Measurements from ENCODE around the gene PDE4DIP. TPM values are rescaled to one million over a fixed set of nuclear protein-coding genes. Genes with fewer than 3 reads are reported as not detected.
"Not testable (repeated sequence)": the region's sequence is repeated elsewhere in the genome, so short reads cannot be mapped to it uniquely, and the experiment has no call there.

The PDE4DIP gene
- total RNA-seq, 1 donor from 2014 or later: 605 TPM

DNA sequence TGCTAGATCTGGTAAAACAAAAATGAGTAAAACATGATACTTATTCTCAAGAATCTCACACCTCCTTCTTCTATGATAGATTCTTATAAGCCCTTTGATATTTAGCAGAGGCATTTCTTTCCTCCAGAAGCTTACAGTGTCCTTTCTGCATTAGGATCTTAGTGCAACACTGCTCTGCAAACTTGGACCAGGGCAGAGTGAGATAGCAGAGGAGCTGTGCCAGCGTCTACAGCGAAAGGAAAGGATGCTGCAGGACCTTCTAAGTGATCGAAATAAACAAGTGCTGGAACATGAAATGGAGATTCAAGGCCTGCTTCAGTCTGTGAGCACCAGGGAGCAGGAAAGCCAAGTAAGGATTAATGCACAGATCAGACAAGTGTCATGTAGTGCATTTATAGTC is 124.5 kb downstream of the PDE4DIP start:
- H3K36me3 ChIP-seq (ENCODE audit: control insufficient read depth in 3 of 3, insufficient read depth in 3 of 3, low read length in 3 of 3): not testable (repeated sequence)

DNA sequence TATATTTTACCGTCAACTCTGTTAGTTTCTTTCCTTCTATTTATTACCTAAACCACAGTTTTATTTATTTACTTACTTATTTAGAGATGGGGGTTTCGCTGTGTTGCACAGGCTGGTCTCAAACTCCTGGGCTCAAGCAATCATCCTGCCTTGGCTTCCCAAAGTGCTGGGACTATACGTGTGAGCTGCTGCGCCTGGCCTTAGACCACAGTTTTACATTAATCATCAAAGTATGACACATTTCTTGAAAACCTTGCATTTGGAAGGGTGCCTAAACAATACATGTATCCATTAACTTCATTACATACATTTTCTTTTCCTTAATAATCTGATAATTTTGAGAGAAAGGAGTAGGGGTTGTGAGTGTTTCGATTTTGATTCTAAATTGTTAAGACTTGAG is 124.9 kb downstream of the PDE4DIP start:
- not testable (repeated sequence) for H3K27ac ChIP-seq (ENCODE audit: low read depth, low read length); H3K9ac ChIP-seq (ENCODE audit: low read depth in 1 of 3, low read length in 3 of 3); H3K4me1 ChIP-seq (ENCODE audit: control insufficient read depth in 3 of 3, insufficient read depth in 3 of 3, low read length in 3 of 3); H3K27me3 ChIP-seq (ENCODE audit: control insufficient read depth in 3 of 3, insufficient read depth in 3 of 3, low read length in 3 of 3); H3K4me3 ChIP-seq (ENCODE audit: low read length in 3 of 3); H3K9me3 ChIP-seq (ENCODE audit: control insufficient read depth in 3 of 3, low read length in 3 of 3); H3K36me3 ChIP-seq (ENCODE audit: control insufficient read depth in 3 of 3, insufficient read depth in 3 of 3, low read length in 3 of 3)

More for the DNA sequence above, 124.5 kb downstream of the PDE4DIP start:
- H3K9ac ChIP-seq (ENCODE audit: low read depth in 1 of 3, low read length in 3 of 3); H3K4me3 ChIP-seq (ENCODE audit: low read length in 3 of 3); H3K9me3 ChIP-seq (ENCODE audit: control insufficient read depth in 3 of 3, low read length in 3 of 3); H3K27ac ChIP-seq (ENCODE audit: low read depth, low read length); H3K27me3 ChIP-seq (ENCODE audit: control insufficient read depth in 3 of 3, insufficient read depth in 3 of 3, low read length in 3 of 3); H3K4me1 ChIP-seq (ENCODE audit: control insufficient read depth in 3 of 3, insufficient read depth in 3 of 3, low read length in 3 of 3): not testable (repeated sequence)

GRCh38 chr1:148975453-148975852 is 131.2 kb downstream of the PDE4DIP start:
- peaks cover 15 to 28% (median 28%) of the 10 kb centered on the region in 3 donors for H3K36me3 ChIP-seq (ENCODE audit: control insufficient read depth in 3 of 3, insufficient read depth in 3 of 3, low read length in 3 of 3)
- not testable (repeated sequence) for H3K27ac ChIP-seq (ENCODE audit: low read depth, low read length); H3K9ac ChIP-seq (ENCODE audit: low read depth in 1 of 3, low read length in 3 of 3); H3K4me3 ChIP-seq (ENCODE audit: low read length in 3 of 3); H3K4me1 ChIP-seq (ENCODE audit: control insufficient read depth in 3 of 3, insufficient read depth in 3 of 3, low read length in 3 of 3); H3K27me3 ChIP-seq (ENCODE audit: control insufficient read depth in 3 of 3, insufficient read depth in 3 of 3, low read length in 3 of 3); H3K9me3 ChIP-seq (ENCODE audit: control insufficient read depth in 3 of 3, low read length in 3 of 3)

DNA sequence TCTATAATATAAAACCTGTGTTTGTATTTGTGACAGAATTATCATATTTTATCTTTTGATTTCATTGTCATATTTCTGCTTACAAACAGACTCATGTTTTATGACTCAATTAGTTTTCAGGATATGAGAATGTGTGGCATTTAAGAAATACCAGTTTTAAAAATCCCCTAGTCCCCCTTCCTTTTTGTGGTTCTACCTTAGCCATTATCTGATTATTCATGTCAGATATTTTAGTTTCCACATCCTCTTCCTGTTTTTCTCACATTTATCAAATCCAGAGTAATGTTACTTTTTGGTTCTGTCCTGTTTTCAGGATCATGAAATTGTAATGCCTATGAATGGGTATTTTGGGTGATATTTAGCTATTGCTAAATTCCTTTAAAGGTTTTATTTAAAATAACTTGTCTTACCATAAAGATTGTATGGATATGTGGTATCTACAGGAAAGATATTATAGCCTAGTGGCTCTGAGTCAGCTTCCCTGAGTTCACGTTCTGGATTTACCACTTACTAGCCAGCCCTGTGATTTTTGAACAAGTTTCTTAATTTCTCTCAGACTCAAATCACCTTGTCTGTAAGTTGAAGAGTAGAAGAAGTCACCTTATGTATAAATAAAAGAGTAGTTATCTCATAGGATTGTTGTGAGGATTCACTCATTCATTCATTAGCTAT is 131.8 kb downstream of the PDE4DIP start:
- H3K4me1 ChIP-seq (ENCODE audit: control insufficient read depth in 3 of 3, insufficient read depth in 3 of 3, low read length in 3 of 3); H3K27me3 ChIP-seq (ENCODE audit: control insufficient read depth in 3 of 3, insufficient read depth in 3 of 3, low read length in 3 of 3); H3K27ac ChIP-seq (ENCODE audit: low read depth, low read length); H3K9me3 ChIP-seq (ENCODE audit: control insufficient read depth in 3 of 3, low read length in 3 of 3); H3K9ac ChIP-seq (ENCODE audit: low read depth in 1 of 3, low read length in 3 of 3); H3K4me3 ChIP-seq (ENCODE audit: low read length in 3 of 3): not testable (repeated sequence)
- H3K36me3 ChIP-seq (ENCODE audit: control insufficient read depth in 3 of 3, insufficient read depth in 3 of 3, low read length in 3 of 3): peaks cover 18 to 31% (median 29%) of the 10 kb centered on the region in 3 donors

DNA sequence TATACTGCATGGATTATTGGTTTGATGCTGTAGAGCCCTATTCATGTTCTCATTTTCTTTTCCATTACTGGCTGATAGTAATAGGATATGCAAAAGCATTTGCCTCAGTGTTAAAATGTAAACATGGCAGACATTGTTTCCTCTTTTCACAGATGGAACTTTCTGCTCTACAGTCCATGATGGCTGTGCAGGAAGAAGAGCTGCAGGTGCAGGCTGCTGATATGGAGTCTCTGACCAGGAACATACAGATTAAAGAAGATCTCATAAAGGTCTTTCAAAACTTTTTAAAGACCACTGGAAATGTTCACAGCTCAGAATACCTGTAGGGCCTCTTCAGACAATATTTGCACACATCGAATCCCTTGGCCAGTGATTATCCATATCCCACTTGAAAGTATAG is 133.6 kb downstream of the PDE4DIP start:
- not testable (repeated sequence) for H3K9me3 ChIP-seq (ENCODE audit: control insufficient read depth in 3 of 3, low read length in 3 of 3); H3K4me3 ChIP-seq (ENCODE audit: low read length in 3 of 3); H3K9ac ChIP-seq (ENCODE audit: low read depth in 1 of 3, low read length in 3 of 3); H3K27ac ChIP-seq (ENCODE audit: low read depth, low read length); H3K27me3 ChIP-seq (ENCODE audit: control insufficient read depth in 3 of 3, insufficient read depth in 3 of 3, low read length in 3 of 3); H3K4me1 ChIP-seq (ENCODE audit: control insufficient read depth in 3 of 3, insufficient read depth in 3 of 3, low read length in 3 of 3)
- peaks cover 27 to 46% (median 45%) of the 10 kb centered on the region in 3 donors for H3K36me3 ChIP-seq (ENCODE audit: control insufficient read depth in 3 of 3, insufficient read depth in 3 of 3, low read length in 3 of 3)

GRCh38 chr1:148989378-148989777 is 145.2 kb downstream of the PDE4DIP start:
- H3K27me3 ChIP-seq (ENCODE audit: control insufficient read depth in 3 of 3, insufficient read depth in 3 of 3, low read length in 3 of 3); H3K27ac ChIP-seq (ENCODE audit: low read depth, low read length); H3K4me1 ChIP-seq (ENCODE audit: control insufficient read depth in 3 of 3, insufficient read depth in 3 of 3, low read length in 3 of 3); H3K9me3 ChIP-seq (ENCODE audit: control insufficient read depth in 3 of 3, low read length in 3 of 3); H3K36me3 ChIP-seq (ENCODE audit: control insufficient read depth in 3 of 3, insufficient read depth in 3 of 3, low read length in 3 of 3); H3K9ac ChIP-seq (ENCODE audit: low read depth in 1 of 3, low read length in 3 of 3); H3K4me3 ChIP-seq (ENCODE audit: low read length in 3 of 3): not testable (repeated sequence)

GRCh38 chr1:148990233-148990788 is 146.1 kb downstream of the PDE4DIP start:
- not testable (repeated sequence) for H3K4me1 ChIP-seq (ENCODE audit: control insufficient read depth in 3 of 3, insufficient read depth in 3 of 3, low read length in 3 of 3); H3K27me3 ChIP-seq (ENCODE audit: control insufficient read depth in 3 of 3, insufficient read depth in 3 of 3, low read length in 3 of 3); H3K9me3 ChIP-seq (ENCODE audit: control insufficient read depth in 3 of 3, low read length in 3 of 3); H3K4me3 ChIP-seq (ENCODE audit: low read length in 3 of 3); H3K27ac ChIP-seq (ENCODE audit: low read depth, low read length); H3K36me3 ChIP-seq (ENCODE audit: control insufficient read depth in 3 of 3, insufficient read depth in 3 of 3, low read length in 3 of 3); H3K9ac ChIP-seq (ENCODE audit: low read depth in 1 of 3, low read length in 3 of 3)

GRCh38 chr1:148991818-148992217 is 147.6 kb downstream of the PDE4DIP start:
- H3K4me1 ChIP-seq (ENCODE audit: control insufficient read depth in 3 of 3, insufficient read depth in 3 of 3, low read length in 3 of 3); H3K36me3 ChIP-seq (ENCODE audit: control insufficient read depth in 3 of 3, insufficient read depth in 3 of 3, low read length in 3 of 3); H3K9me3 ChIP-seq (ENCODE audit: control insufficient read depth in 3 of 3, low read length in 3 of 3); H3K27me3 ChIP-seq (ENCODE audit: control insufficient read depth in 3 of 3, insufficient read depth in 3 of 3, low read length in 3 of 3); H3K9ac ChIP-seq (ENCODE audit: low read depth in 1 of 3, low read length in 3 of 3); H3K27ac ChIP-seq (ENCODE audit: low read depth, low read length); H3K4me3 ChIP-seq (ENCODE audit: low read length in 3 of 3): not testable (repeated sequence)

DNA sequence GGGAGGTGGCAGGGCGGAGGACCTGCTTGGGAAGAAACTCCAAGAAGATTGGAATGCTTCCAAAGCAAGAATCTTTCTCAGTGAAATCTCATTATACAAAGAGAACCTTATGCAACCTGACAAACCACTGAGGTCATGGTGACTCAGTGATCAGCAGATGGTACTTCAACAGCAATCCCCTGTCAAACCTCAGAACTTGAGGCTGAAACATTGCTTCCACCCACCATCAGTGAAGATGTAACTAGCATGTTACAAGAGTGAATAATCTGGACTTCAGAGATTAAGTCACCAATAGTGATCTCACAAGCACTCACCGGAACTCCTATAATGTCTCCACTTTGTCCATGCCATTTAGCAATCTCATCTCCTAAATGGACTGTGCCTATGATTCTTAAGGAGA is 148.1 kb downstream of the PDE4DIP start:
- H3K4me3 ChIP-seq (ENCODE audit: low read length in 3 of 3); H3K27ac ChIP-seq (ENCODE audit: low read depth, low read length); H3K9me3 ChIP-seq (ENCODE audit: control insufficient read depth in 3 of 3, low read length in 3 of 3); H3K4me1 ChIP-seq (ENCODE audit: control insufficient read depth in 3 of 3, insufficient read depth in 3 of 3, low read length in 3 of 3); H3K9ac ChIP-seq (ENCODE audit: low read depth in 1 of 3, low read length in 3 of 3); H3K27me3 ChIP-seq (ENCODE audit: control insufficient read depth in 3 of 3, insufficient read depth in 3 of 3, low read length in 3 of 3); H3K36me3 ChIP-seq (ENCODE audit: control insufficient read depth in 3 of 3, insufficient read depth in 3 of 3, low read length in 3 of 3): not testable (repeated sequence)

- H3K4me1 ChIP-seq (ENCODE audit: control insufficient read depth in 3 of 3, insufficient read depth in 3 of 3, low read length in 3 of 3); H3K36me3 ChIP-seq (ENCODE audit: control insufficient read depth in 3 of 3, insufficient read depth in 3 of 3, low read length in 3 of 3); H3K4me3 ChIP-seq (ENCODE audit: low read length in 3 of 3); H3K9ac ChIP-seq (ENCODE audit: low read depth in 1 of 3, low read length in 3 of 3); H3K27me3 ChIP-seq (ENCODE audit: control insufficient read depth in 3 of 3, insufficient read depth in 3 of 3, low read length in 3 of 3); H3K27ac ChIP-seq (ENCODE audit: low read depth, low read length); H3K9me3 ChIP-seq (ENCODE audit: control insufficient read depth in 3 of 3, low read length in 3 of 3): not testable (repeated sequence)
Measured at GRCh38 chr1:148996449-148997224, 152.4 kb downstream of the PDE4DIP start.
